ENCODE measurements around the gene TTC34. TPM values are rescaled to one million over a fixed set of nuclear protein-coding genes. Genes with fewer than 3 reads are reported as not detected.

The TTC34 gene
- total RNA-seq, 1 experiment from 2014 or later = 0.79 TPM

DNA sequence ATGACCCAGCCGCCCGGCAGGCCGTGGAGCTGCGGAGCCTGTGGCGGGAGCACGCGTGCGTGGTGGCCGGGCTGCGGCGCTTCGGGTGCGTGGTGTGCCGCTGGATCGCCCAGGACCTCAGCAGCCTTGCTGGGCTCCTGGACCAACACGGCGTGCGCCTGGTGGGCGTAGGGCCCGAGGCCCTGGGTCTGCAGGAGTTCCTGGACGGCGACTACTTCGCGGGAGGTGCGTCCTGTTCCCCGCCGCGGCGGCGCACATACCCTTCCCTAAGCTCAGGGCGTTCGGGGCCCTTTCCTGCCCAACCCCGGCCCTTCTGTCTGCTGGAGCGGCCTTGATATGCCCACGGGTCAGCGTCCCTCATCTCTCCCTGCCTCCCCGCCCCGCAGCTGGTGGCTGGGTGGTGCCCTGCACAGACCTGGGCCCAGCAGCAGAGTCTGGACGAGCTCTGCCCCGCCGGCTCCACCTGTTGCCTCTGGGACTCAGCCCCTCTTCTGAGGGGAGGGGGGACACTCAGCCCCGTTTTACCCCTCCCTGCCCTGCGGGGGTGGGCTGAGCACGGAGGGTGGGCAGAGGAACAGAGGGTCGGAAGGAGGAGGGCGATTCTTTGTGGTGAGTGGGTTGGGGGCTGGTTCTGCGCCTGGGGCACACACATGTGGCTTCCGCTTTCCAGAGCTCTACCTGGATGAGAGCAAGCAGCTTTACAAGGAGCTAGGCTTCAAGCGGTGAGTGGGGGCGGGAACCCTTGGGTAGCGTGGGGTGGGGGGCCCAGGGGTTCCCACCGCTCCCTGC lies 214.2 kb downstream of the TTC34 start:
- DNase-seq = peak in 1 of 2 experiments; percentile 37
- TF ChIP-seq, protein P1, sequence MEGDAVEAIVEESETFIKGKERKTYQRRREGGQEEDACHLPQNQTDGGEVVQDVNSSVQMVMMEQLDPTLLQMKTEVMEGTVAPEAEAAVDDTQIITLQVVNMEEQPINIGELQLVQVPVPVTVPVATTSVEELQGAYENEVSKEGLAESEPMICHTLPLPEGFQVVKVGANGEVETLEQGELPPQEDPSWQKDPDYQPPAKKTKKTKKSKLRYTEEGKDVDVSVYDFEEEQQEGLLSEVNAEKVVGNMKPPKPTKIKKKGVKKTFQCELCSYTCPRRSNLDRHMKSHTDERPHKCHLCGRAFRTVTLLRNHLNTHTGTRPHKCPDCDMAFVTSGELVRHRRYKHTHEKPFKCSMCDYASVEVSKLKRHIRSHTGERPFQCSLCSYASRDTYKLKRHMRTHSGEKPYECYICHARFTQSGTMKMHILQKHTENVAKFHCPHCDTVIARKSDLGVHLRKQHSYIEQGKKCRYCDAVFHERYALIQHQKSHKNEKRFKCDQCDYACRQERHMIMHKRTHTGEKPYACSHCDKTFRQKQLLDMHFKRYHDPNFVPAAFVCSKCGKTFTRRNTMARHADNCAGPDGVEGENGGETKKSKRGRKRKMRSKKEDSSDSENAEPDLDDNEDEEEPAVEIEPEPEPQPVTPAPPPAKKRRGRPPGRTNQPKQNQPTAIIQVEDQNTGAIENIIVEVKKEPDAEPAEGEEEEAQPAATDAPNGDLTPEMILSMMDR (IDR thresholded peaks at IDR 0.05; ENCODE audit: insufficient read depth in 1 of 2, low read depth in 1 of 2, low read length in 1 of 2, severe bottlenecking in 1 of 2, unreplicated experiment in 1 of 2) = no peak
- intact Hi-C loops (cut with micrococcal nuclease; ENCODE audit: unreplicated experiment) = loop anchor here (2.0 to 5.0 kb wide), 2 partner anchors 56 to 60 kb away; partner anchors contain the start of gene PANK4
- no peaks in the 10 kb centered on the region for H3K9me3 Mint-ChIP-seq (ENCODE audit: unreplicated experiment)
- H3K4me1 Mint-ChIP-seq (ENCODE audit: low read depth, unreplicated experiment) = no peaks in the 10 kb centered on the region
- Histone ChIP-seq H3K4me3 (ENCODE audit: low read depth, low read length) (peak overlapping the region; percentile 76), H3K36me3 (ENCODE audit: control insufficient read depth, insufficient read depth, low read length) (no peaks in the 10 kb centered on the region), H3K9me3 (no peaks in the 10 kb centered on the region), H3K4me1 (peaks cover 6% of the 10 kb centered on the region; the same call in 1 of the 2 replicates), H3K27me3 (replicated peaks; ENCODE audit: control insufficient read depth, insufficient read depth, low read length) (no peaks in the 10 kb centered on the region)
- ChIA-PET CTCF (interaction anchor here (0.6 kb wide), 2 partner anchors 272 to 392 kb away, joined by 3 to 6 read pairs; partner anchors contain the start of gene FAAP20), POLR2A (no interaction called here)
- no TSS peak for BruUV-seq (replicated peaks)
- peaks cover 5% of the 10 kb centered on the region for H3K36me3 Mint-ChIP-seq (ENCODE audit: insufficient read depth, unreplicated experiment)
- no peaks in the 10 kb centered on the region for H3K27me3 Mint-ChIP-seq (ENCODE audit: insufficient read depth, unreplicated experiment)
- peak overlapping the region; percentile 79 for H3K4me3 Mint-ChIP-seq (ENCODE audit: unreplicated experiment)
- H3K27ac Mint-ChIP-seq (ENCODE audit: unreplicated experiment) = no peak overlapping the region

DNA sequence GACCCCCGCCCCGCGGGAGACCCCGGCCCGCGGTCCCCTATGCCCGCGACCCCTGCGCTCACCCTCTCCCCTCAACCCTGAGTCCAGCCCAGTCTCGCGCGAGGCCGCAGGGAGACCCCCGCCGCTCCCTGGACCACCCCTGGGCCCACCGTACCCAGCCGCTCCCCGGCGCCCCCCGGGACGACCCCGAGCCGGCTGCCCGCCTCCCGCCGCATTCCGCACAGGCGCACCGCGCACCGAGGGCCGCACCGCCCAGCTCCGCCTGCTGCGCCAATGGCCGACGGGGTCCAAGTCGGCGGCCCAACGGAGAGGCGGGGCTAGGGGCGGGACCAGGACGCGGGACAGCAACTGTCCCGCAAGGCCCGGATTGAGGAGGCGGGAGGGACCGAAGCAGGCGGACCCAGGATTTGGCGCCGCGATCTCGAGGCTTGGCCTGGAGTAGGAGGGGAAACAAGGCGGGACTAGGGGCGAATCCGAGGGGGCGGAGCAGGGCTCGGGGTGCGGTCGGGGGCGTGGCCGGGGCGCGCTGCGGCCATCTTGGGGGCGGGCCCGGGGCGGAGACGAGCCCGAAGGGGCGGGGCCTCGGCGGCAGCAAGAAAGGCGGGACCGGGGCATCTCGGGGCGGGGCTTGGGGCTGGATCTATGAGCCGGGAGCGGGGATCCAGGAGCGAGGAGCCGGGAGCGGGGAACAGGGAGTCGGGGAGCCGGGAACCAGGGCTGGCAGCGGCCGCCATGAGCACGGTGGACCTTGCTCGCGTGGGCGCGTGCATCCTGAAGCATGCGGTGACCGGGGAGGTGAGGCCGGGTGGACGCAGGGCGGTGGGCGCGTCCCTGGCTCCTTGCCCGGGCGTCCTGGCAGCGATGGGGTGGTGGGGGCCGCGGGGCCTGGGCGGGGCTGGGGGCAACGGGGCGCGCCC lies 215.1 kb downstream of the TTC34 start, which contains the start of gene PRXL2B:
Gene PRXL2B (plus strand): TSS at position 624 of the 917 bp plus-strand sequence. CDS start 109 bp downstream, at position 733.
- H3K27me3 Mint-ChIP-seq (ENCODE audit: insufficient read depth, unreplicated experiment) = no peaks in the 10 kb centered on the region
- ChIA-PET POLR2A (interaction anchor here (0.6 to 1.8 kb wide), 4 partner anchors 40 to 359 kb away, joined by 4 to 10 read pairs (median 6); partner anchors contain the start of gene PANK4), CTCF (interaction anchor here (0.6 to 0.7 kb wide), 4 partner anchors 31 to 234 kb away, joined by 3 to 6 read pairs (median 4); no protein-coding TSS in a partner anchor)
- H3K9me3 Mint-ChIP-seq (ENCODE audit: unreplicated experiment) = no peaks in the 10 kb centered on the region
- Histone ChIP-seq H3K9me3 (no peaks in the 10 kb centered on the region), H3K27me3 (replicated peaks; ENCODE audit: control insufficient read depth, insufficient read depth, low read length) (no peaks in the 10 kb centered on the region), H3K4me1 (peaks cover 6% of the 10 kb centered on the region; the same call in 1 of the 2 replicates), H3K4me3 (ENCODE audit: low read depth, low read length) (peak within 1 kb of the TSS; percentile 76), H3K36me3 (ENCODE audit: control insufficient read depth, insufficient read depth, low read length) (no peaks in the 10 kb centered on the region)
- TF ChIP-seq, protein P1 (IDR thresholded peaks at IDR 0.05; ENCODE audit: insufficient read depth in 1 of 2, low read depth in 1 of 2, low read length in 1 of 2, severe bottlenecking in 1 of 2, unreplicated experiment in 1 of 2) = no peak
- intact Hi-C loops (cut with micrococcal nuclease; ENCODE audit: unreplicated experiment) = loop anchor here (2.0 to 5.0 kb wide), 2 partner anchors 56 to 59 kb away; partner anchors contain the start of gene PANK4
- peak within 1 kb of the TSS; percentile 79 for H3K4me3 Mint-ChIP-seq (ENCODE audit: unreplicated experiment)
- BruUV-seq (replicated peaks) = no TSS peak
- peak; percentile 96 to 98 for DNase-seq
- peaks cover 5% of the 10 kb centered on the region for H3K36me3 Mint-ChIP-seq (ENCODE audit: insufficient read depth, unreplicated experiment)
- peak within 1 kb of the TSS; percentile 79 for H3K27ac Mint-ChIP-seq (ENCODE audit: unreplicated experiment)
- no peaks in the 10 kb centered on the region for H3K4me1 Mint-ChIP-seq (ENCODE audit: low read depth, unreplicated experiment)

Other genes starting within 250 kb of the TTC34 start
- gene TNFRSF14, start 245.3 kb downstream of the TTC34 start, total RNA-seq (2022) = 1.5 and 3.2 TPM in 2 replicates
- gene PRXL2B, start 214.9 kb downstream of the TTC34 start, total RNA-seq (2022) = 16.2 and 16.8 TPM in 2 replicates
- not detected in 2 replicates for gene MMEL1, start 168.7 kb downstream of the TTC34 start, total RNA-seq (2022)
- gene ACTRT2, start 219.8 kb upstream of the TTC34 start, total RNA-seq (2022) = not detected in 2 replicates